Measurements from ENCODE around the gene DEFB127.
"Not testable (repeated sequence)": the region's sequence is repeated elsewhere in the genome, so short reads cannot be mapped to it uniquely, and the experiment has no call there.

DEFB127 gene

GRCh38 chr20:157154-157553 is at the start of gene DEFB127:
Gene DEFB127, plus strand, starts transcription at chr20:157454. Its CDS starts 91 bp downstream, at chr20:157545.
- no peak for DNase-seq (ENCODE audit: low read depth in 2 of 2)

- DNase-seq (ENCODE audit: low read depth in 2 of 2), result no peak
These were observed 44.9 kb upstream of the DEFB127 start for GRCh38 chr20:112396-112795.

GRCh38 chr20:117518-117917 is 39.7 kb upstream of the DEFB127 start:
- no peak for DNase-seq (ENCODE audit: low read depth in 2 of 2)

GRCh38 chr20:129786-130323 is 27.4 kb upstream of the DEFB127 start:
- DNase-seq (ENCODE audit: low read depth in 2 of 2), result not testable (repeated sequence)

GRCh38 chr20:137668-138490 is 19.4 kb upstream of the DEFB127 start:
- no peak for DNase-seq (ENCODE audit: low read depth in 2 of 2)

- no peak for DNase-seq (ENCODE audit: low read depth in 2 of 2)
These were observed 15.0 kb upstream of the DEFB127 start, which contains the start of gene DEFB126 for GRCh38 chr20:142290-142689. Gene DEFB126, plus strand, starts transcription at chr20:142590. Its CDS starts 39 bp downstream, at chr20:142629.

- DNase-seq (ENCODE audit: low read depth in 2 of 2), result no peak
These were observed 11.4 kb upstream of the DEFB127 start for GRCh38 chr20:145877-146276.

GRCh38 chr20:152131-152530 is 5.1 kb upstream of the DEFB127 start:
- no peak for DNase-seq (ENCODE audit: low read depth in 2 of 2)

- no peak for DNase-seq (ENCODE audit: low read depth in 2 of 2)
These were observed 7.4 kb downstream of the DEFB127 start for GRCh38 chr20:164618-165017.

GRCh38 chr20:168876-169275 is 11.6 kb downstream of the DEFB127 start:
- no peak for DNase-seq (ENCODE audit: low read depth in 2 of 2)

GRCh38 chr20:184288-184687 is 27.0 kb downstream of the DEFB127 start:
- no peak for DNase-seq (ENCODE audit: low read depth in 2 of 2)

- no peak for DNase-seq (ENCODE audit: low read depth in 2 of 2)
These were observed 30.5 kb downstream of the DEFB127 start for GRCh38 chr20:187733-188132.

GRCh38 chr20:189611-190010 is 32.4 kb downstream of the DEFB127 start, which contains the start of gene DEFB128:
Gene DEFB128, minus strand, starts transcription at chr20:189711. Its CDS starts 88 bp downstream, at chr20:189623.
- DNase-seq (ENCODE audit: low read depth in 2 of 2), result no peak

GRCh38 chr20:198225-198624 is 41.0 kb downstream of the DEFB127 start:
- DNase-seq (ENCODE audit: low read depth in 2 of 2), result no peak

GRCh38 chr20:199996-200395 is 42.7 kb downstream of the DEFB127 start:
- DNase-seq (ENCODE audit: low read depth in 2 of 2), result no peak

GRCh38 chr20:203630-204029 is 46.4 kb downstream of the DEFB127 start:
- not testable (repeated sequence) for DNase-seq (ENCODE audit: low read depth in 2 of 2)

Measured in stimulated activated CD4-positive, alpha-beta T cell treated with anti-CD3 and anti-CD28 coated beads, Interleukin-1b, Interleukin-23, amount 100 ng/mL, for 1 hour (primary cell).